SK-N-SH (cell line): Measurements from ENCODE around the gene GSTM3.
"Not testable (repeated sequence)": the region's sequence is repeated elsewhere in the genome, so short reads cannot be mapped to it uniquely, and the experiment has no call there.

Experiments used
- FOSL2 ChIP-seq: IDR thresholded peaks from 2 replicates; pipeline ENCODE4 v1.4.0; 2012; ENCODE audit warnings: low read depth, mild to moderate bottlenecking, moderate library complexity, borderline replicate concordance
- FOXM1 ChIP-seq: IDR thresholded peaks from 2 replicates; pipeline ENCODE4 v1.4.0; 2012; ENCODE audit warnings: low read depth, mild to moderate bottlenecking
- GABPA ChIP-seq: IDR thresholded peaks from 2 replicates; pipeline ENCODE4 v1.4.0; 2012; ENCODE audit warnings: low read depth, mild to moderate bottlenecking
- GATA2 ChIP-seq: sonication (generic); formaldehyde crosslinking; IDR thresholded peaks from 2 replicates; pipeline ENCODE4 v1.5.0; 2020; ENCODE audit warnings: mild to moderate bottlenecking, missing genetic modification reagents
- MAX ChIP-seq: IDR thresholded peaks from 2 replicates; pipeline ENCODE4 v1.4.0; 2012; ENCODE audit warnings: low read depth
- NRF1 ChIP-seq: IDR thresholded peaks from 2 replicates; pipeline ENCODE4 v1.6.1; 2012; ENCODE audit warnings: low read depth, mild to moderate bottlenecking, low read length
- POLR2AphosphoS5 ChIP-seq: IDR thresholded peaks from 2 replicates; pipeline ENCODE4 v1.6.1; 2012; ENCODE audit warnings: low read depth, low read length
- RAD21 ChIP-seq: IDR thresholded peaks from 2 replicates; pipeline ENCODE4 v1.6.1; 2012; ENCODE audit warnings: mild to moderate bottlenecking, low read length
- SMC3 ChIP-seq: IDR thresholded peaks from 2 replicates; pipeline ENCODE4 v1.6.1; 2012; ENCODE audit warnings: low read depth, low read length, improper control_type of control experiment
- YY1 ChIP-seq: IDR thresholded peaks from 2 replicates; pipeline ENCODE4 v1.4.0; 2012; ENCODE audit warnings: low read depth, mild to moderate bottlenecking
- TF ChIP-seq, protein P1 (sequence below): fragments of 200-600 bp; sonication (generic); IDR thresholded peaks from 2 replicates; pipeline ENCODE4 v1.6.1; 2017; ENCODE audit warnings: antibody characterized with exemption, mild to moderate bottlenecking, moderate library complexity

DNA sequence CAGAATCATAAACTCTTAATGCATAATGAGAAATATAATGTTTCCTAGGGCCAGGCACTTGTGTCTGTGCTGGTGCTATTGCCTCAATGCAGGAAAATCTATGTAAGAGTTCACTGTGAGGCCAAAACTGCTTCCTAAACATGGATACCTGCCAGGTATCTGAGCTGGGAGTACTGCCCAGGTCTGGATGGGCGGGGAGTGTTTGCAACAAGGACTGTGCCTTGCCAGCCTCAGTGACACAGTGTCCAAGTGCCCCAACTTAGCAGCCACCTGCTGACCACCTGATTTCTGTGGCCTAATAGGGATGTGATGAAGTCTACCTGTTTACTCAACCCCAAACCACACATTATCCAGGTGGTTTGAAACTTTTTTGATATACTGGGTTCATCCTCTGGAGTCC is 55.4 kb downstream of the GSTM3 start:
- not testable (repeated sequence) for TF ChIP-seq FOXM1; YY1; GABPA; MAX; NRF1; POLR2AphosphoS5; GATA2 (CRISPR knock-in tag); SMC3; RAD21; FOSL2
- TF ChIP-seq, protein P1, sequence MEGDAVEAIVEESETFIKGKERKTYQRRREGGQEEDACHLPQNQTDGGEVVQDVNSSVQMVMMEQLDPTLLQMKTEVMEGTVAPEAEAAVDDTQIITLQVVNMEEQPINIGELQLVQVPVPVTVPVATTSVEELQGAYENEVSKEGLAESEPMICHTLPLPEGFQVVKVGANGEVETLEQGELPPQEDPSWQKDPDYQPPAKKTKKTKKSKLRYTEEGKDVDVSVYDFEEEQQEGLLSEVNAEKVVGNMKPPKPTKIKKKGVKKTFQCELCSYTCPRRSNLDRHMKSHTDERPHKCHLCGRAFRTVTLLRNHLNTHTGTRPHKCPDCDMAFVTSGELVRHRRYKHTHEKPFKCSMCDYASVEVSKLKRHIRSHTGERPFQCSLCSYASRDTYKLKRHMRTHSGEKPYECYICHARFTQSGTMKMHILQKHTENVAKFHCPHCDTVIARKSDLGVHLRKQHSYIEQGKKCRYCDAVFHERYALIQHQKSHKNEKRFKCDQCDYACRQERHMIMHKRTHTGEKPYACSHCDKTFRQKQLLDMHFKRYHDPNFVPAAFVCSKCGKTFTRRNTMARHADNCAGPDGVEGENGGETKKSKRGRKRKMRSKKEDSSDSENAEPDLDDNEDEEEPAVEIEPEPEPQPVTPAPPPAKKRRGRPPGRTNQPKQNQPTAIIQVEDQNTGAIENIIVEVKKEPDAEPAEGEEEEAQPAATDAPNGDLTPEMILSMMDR = not testable (repeated sequence)
